HEK293 (cell line): Measurements from ENCODE around the gene BORCS6.
A peak's percentile ranks its signal among the peaks of the same experiment; 100 is the strongest.

Source experiments
- HOXC10 ChIP-seq: sonication (generic); formaldehyde crosslinking; IDR thresholded peaks from 2 replicates; pipeline ENCODE4 v1.8.1; 2023; ENCODE audit warnings: mild to moderate bottlenecking, missing genetic modification reagents
- KLF7 ChIP-seq: fragments of 450-650 bp; formaldehyde crosslinking; IDR thresholded peaks from 2 replicates; pipeline ENCODE4 v1.5.1; 2016; ENCODE audit warnings: missing biosample characterization, missing genetic modification characterization, borderline replicate concordance
- OSR2 ChIP-seq: fragments of 450-650 bp; formaldehyde crosslinking; IDR thresholded peaks from 2 replicates; pipeline ENCODE4 v1.5.1; 2016; ENCODE audit warnings: missing biosample characterization, missing genetic modification characterization
- SP7 ChIP-seq: fragments of 450-650 bp; formaldehyde crosslinking; IDR thresholded peaks from 2 replicates; pipeline ENCODE4 v1.5.1; 2016; ENCODE audit warnings: missing biosample characterization, missing genetic modification characterization
- ZBTB17 ChIP-seq: fragments of 450-650 bp; formaldehyde crosslinking; IDR thresholded peaks from 2 replicates; pipeline ENCODE4 v1.5.1; 2016; ENCODE audit warnings: missing biosample characterization, missing genetic modification characterization
- ZFP69B ChIP-seq: fragments of 450-650 bp; formaldehyde crosslinking; IDR thresholded peaks from 2 replicates; pipeline ENCODE4 v1.5.1; 2016; ENCODE audit warnings: missing biosample characterization, missing genetic modification characterization
- ZNF266 ChIP-seq: fragments of 450-650 bp; formaldehyde crosslinking; IDR thresholded peaks from 2 replicates; pipeline ENCODE4 v1.5.1; 2016; ENCODE audit warnings: missing biosample characterization, missing genetic modification characterization, low read depth
- ZNF335 ChIP-seq: fragments of 450-650 bp; formaldehyde crosslinking; conservative IDR thresholded peaks from 2 replicates; pipeline ENCODE4 v1.5.1; 2016; ENCODE audit warnings: missing biosample characterization, missing genetic modification characterization
- ZNF341 ChIP-seq: fragments of 450-650 bp; formaldehyde crosslinking; IDR thresholded peaks from 2 replicates; pipeline ENCODE4; 2016; ENCODE audit warnings: low read depth, missing biosample characterization, missing genetic modification characterization
- ZNF404 ChIP-seq: fragments of 450-650 bp; formaldehyde crosslinking; IDR thresholded peaks from 2 replicates; pipeline ENCODE4 v1.5.1; 2017; ENCODE audit warnings: missing biosample characterization, missing genetic modification characterization
- ZNF530 ChIP-seq: fragments of 450-650 bp; formaldehyde crosslinking; IDR thresholded peaks from 2 replicates; pipeline ENCODE4 v1.5.1; 2016; ENCODE audit warnings: low read depth, missing biosample characterization, missing genetic modification characterization
- ZNF558 ChIP-seq: fragments of 450-650 bp; formaldehyde crosslinking; IDR thresholded peaks from 2 replicates; pipeline ENCODE4 v1.5.1; 2016; ENCODE audit warnings: missing biosample characterization, missing genetic modification characterization
- ZNF610 ChIP-seq: fragments of 450-650 bp; formaldehyde crosslinking; IDR thresholded peaks from 2 replicates; pipeline ENCODE4 v1.5.1; 2016; ENCODE audit warnings: missing biosample characterization, missing genetic modification characterization, borderline replicate concordance
- ZNF629 ChIP-seq: fragments of 450-650 bp; formaldehyde crosslinking; IDR thresholded peaks from 2 replicates; pipeline ENCODE4 v1.5.1; 2017; ENCODE audit warnings: missing biosample characterization, missing genetic modification characterization
- ZNF654 ChIP-seq: fragments of 450-650 bp; formaldehyde crosslinking; IDR thresholded peaks from 2 replicates; pipeline ENCODE4 v1.5.1; 2016; ENCODE audit warnings: low read depth, missing biosample characterization, missing genetic modification characterization
- ZSCAN30 ChIP-seq: fragments of 450-650 bp; IDR thresholded peaks from 2 replicates; pipeline ENCODE4 v1.5.1; 2018; ENCODE audit warnings: missing biosample characterization, mild to moderate bottlenecking, missing genetic modification characterization, moderate library complexity
- TF ChIP-seq, protein P1 (sequence below): fragments of 450-650 bp; formaldehyde crosslinking; IDR thresholded peaks from 2 replicates; pipeline ENCODE4 v1.5.1; 2016; ENCODE audit warnings: missing biosample characterization, missing genetic modification characterization, low read depth
- TF ChIP-seq, protein P2 (sequence below): fragments of 450-650 bp; formaldehyde crosslinking; IDR thresholded peaks from 2 replicates; pipeline ENCODE4 v1.5.1; 2016; ENCODE audit warnings: missing biosample characterization, missing genetic modification characterization, low read depth
- TF ChIP-seq, protein P3 (sequence below): fragments of 450-650 bp; formaldehyde crosslinking; IDR thresholded peaks from 2 replicates; pipeline ENCODE4 v1.5.1; 2016; ENCODE audit warnings: missing biosample characterization, missing genetic modification characterization
- TF ChIP-seq, protein P4 (sequence below): fragments of 450-650 bp; formaldehyde crosslinking; conservative IDR thresholded peaks from 2 replicates; pipeline ENCODE4 v1.5.1; 2016; ENCODE audit warnings: low read depth, missing biosample characterization, missing genetic modification characterization
- TF ChIP-seq, protein P5 (sequence below): fragments of 450-650 bp; formaldehyde crosslinking; IDR thresholded peaks from 2 replicates; pipeline ENCODE4 v1.5.1; 2016; ENCODE audit warnings: missing biosample characterization, missing genetic modification characterization
- TF ChIP-seq, protein P6 (sequence below): fragments of 450-650 bp; formaldehyde crosslinking; IDR thresholded peaks from 2 replicates; pipeline ENCODE4 v1.5.1; 2016; ENCODE audit warnings: missing biosample characterization, missing genetic modification characterization

BORCS6 gene

DNA sequence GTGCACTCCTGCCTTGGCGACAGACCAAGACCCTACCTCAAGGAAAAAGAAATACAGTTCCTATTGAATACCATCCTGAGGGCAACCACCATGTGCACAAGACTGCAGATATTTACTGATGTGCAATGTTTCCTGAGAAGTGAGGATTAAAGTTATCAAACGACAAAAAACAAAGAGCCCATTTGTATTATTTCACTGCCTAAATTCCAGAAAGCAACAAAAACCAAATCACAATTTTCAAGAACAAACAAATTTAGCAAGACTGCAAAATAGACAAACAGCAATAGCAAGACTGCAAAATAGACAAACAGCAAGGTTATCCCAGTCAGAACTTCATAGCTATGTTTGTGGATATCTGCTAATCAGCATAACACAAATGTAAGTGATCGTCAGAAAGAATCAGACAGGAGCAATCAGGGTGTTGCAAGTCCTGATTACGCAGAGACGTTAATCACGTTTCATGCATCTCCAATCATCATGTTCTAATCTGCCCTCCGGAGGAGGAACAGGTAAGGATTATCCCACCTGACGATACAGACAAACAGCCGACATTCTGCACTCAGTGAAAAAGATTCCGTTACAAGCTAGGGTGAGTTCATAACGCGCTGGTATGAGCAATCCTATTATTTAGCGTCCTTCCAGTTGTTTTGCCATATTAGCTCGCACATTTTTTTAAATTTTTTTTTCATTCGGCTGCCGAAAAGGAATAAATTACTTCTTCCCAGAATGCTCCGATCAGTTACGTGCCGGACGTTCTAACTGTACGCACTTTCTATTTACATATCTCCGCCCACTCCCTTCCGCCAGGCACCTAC, 16.7 kb downstream of the BORCS6 start (continued):
- TF ChIP-seq, protein P1, sequence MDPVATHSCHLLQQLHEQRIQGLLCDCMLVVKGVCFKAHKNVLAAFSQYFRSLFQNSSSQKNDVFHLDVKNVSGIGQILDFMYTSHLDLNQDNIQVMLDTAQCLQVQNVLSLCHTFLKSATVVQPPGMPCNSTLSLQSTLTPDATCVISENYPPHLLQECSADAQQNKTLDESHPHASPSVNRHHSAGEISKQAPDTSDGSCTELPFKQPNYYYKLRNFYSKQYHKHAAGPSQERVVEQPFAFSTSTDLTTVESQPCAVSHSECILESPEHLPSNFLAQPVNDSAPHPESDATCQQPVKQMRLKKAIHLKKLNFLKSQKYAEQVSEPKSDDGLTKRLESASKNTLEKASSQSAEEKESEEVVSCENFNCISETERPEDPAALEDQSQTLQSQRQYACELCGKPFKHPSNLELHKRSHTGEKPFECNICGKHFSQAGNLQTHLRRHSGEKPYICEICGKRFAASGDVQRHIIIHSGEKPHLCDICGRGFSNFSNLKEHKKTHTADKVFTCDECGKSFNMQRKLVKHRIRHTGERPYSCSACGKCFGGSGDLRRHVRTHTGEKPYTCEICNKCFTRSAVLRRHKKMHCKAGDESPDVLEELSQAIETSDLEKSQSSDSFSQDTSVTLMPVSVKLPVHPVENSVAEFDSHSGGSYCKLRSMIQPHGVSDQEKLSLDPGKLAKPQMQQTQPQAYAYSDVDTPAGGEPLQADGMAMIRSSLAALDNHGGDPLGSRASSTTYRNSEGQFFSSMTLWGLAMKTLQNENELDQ (tag by site-specific recombination), result no peak
- TF ChIP-seq, protein P2, sequence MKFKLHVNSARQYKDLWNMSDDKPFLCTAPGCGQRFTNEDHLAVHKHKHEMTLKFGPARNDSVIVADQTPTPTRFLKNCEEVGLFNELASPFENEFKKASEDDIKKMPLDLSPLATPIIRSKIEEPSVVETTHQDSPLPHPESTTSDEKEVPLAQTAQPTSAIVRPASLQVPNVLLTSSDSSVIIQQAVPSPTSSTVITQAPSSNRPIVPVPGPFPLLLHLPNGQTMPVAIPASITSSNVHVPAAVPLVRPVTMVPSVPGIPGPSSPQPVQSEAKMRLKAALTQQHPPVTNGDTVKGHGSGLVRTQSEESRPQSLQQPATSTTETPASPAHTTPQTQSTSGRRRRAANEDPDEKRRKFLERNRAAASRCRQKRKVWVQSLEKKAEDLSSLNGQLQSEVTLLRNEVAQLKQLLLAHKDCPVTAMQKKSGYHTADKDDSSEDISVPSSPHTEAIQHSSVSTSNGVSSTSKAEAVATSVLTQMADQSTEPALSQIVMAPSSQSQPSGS (tag by site-specific recombination), result peak; percentile 56
- peak; percentile 86; the same call in 1 of the 2 replicates for TF ChIP-seq ZSCAN30 (tag by site-specific recombination)
- TF ChIP-seq ZNF610 (tag by site-specific recombination), result peak; percentile 55; the same call in 1 of the 2 replicates
- TF ChIP-seq OSR2 (tag by site-specific recombination), result peak; percentile 39; the same call in 1 of the 2 replicates
- peak; percentile 86; the same call in 1 of the 2 replicates for TF ChIP-seq ZNF558 (tag by site-specific recombination)
- TF ChIP-seq ZNF629 (tag by site-specific recombination), result peak; percentile 98
- 0 out of 2 replicates have a peak, but pooled peaks have one; percentile 2 for TF ChIP-seq ZNF654 (tag by site-specific recombination)
- no peak for TF ChIP-seq ZNF266 (tag by site-specific recombination)
- peak; percentile 84; the same call in 1 of the 2 replicates for TF ChIP-seq ZFP69B
- peak; percentile 61 for TF ChIP-seq ZNF335 (tag by site-specific recombination)
- TF ChIP-seq, protein P3, sequence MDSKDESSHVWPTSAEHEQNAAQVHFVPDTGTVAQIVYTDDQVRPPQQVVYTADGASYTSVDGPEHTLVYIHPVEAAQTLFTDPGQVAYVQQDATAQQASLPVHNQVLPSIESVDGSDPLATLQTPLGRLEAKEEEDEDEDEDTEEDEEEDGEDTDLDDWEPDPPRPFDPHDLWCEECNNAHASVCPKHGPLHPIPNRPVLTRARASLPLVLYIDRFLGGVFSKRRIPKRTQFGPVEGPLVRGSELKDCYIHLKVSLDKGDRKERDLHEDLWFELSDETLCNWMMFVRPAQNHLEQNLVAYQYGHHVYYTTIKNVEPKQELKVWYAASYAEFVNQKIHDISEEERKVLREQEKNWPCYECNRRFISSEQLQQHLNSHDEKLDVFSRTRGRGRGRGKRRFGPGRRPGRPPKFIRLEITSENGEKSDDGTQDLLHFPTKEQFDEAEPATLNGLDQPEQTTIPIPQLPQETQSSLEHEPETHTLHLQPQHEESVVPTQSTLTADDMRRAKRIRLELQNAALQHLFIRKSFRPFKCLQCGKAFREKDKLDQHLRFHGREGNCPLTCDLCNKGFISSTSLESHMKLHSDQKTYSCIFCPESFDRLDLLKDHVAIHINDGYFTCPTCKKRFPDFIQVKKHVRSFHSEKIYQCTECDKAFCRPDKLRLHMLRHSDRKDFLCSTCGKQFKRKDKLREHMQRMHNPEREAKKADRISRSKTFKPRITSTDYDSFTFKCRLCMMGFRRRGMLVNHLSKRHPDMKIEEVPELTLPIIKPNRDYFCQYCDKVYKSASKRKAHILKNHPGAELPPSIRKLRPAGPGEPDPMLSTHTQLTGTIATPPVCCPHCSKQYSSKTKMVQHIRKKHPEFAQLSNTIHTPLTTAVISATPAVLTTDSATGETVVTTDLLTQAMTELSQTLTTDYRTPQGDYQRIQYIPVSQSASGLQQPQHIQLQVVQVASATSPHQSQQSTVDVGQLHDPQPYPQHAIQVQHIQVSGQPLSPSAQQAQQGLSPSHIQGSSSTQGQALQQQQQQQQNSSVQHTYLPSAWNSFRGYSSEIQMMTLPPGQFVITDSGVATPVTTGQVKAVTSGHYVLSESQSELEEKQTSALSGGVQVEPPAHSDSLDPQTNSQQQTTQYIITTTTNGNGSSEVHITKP (tag by site-specific recombination), result peak; percentile 84
- TF ChIP-seq ZNF530, result no peak
- TF ChIP-seq, protein P4, sequence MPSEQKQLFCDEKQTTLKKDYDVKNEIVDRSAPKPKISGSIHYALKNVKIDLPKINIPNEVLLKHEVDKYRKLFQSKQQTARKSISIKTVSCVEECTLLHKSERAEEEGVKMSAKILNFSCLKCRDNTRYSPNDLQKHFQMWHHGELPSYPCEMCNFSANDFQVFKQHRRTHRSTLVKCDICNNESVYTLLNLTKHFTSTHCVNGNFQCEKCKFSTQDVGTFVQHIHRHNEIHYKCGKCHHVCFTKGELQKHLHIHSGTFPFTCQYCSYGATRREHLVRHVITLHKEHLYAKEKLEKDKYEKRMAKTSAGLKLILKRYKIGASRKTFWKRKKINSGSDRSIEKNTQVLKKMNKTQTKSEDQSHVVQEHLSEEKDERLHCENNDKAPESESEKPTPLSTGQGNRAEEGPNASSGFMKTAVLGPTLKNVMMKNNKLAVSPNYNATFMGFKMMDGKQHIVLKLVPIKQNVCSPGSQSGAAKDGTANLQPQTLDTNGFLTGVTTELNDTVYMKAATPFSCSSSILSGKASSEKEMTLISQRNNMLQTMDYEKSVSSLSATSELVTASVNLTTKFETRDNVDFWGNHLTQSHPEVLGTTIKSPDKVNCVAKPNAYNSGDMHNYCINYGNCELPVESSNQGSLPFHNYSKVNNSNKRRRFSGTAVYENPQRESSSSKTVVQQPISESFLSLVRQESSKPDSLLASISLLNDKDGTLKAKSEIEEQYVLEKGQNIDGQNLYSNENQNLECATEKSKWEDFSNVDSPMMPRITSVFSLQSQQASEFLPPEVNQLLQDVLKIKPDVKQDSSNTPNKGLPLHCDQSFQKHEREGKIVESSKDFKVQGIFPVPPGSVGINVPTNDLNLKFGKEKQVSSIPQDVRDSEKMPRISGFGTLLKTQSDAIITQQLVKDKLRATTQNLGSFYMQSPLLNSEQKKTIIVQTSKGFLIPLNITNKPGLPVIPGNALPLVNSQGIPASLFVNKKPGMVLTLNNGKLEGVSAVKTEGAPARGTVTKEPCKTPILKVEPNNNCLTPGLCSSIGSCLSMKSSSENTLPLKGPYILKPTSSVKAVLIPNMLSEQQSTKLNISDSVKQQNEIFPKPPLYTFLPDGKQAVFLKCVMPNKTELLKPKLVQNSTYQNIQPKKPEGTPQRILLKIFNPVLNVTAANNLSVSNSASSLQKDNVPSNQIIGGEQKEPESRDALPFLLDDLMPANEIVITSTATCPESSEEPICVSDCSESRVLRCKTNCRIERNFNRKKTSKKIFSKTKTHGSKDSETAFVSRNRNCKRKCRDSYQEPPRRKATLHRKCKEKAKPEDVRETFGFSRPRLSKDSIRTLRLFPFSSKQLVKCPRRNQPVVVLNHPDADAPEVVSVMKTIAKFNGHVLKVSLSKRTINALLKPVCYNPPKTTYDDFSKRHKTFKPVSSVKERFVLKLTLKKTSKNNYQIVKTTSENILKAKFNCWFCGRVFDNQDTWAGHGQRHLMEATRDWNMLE (tag by site-specific recombination), result 0 out of 2 replicates have a peak, but pooled peaks have one; percentile 17
- peak; percentile 61; the same call in 1 of the 2 replicates for TF ChIP-seq KLF7 (tag by site-specific recombination)
- peak; percentile 69; the same call in 1 of the 2 replicates for TF ChIP-seq ZNF404 (tag by site-specific recombination)
- TF ChIP-seq SP7, result peak; percentile 93
- peak; percentile 100 for TF ChIP-seq ZBTB17 (tag by site-specific recombination)
- TF ChIP-seq, protein P5, sequence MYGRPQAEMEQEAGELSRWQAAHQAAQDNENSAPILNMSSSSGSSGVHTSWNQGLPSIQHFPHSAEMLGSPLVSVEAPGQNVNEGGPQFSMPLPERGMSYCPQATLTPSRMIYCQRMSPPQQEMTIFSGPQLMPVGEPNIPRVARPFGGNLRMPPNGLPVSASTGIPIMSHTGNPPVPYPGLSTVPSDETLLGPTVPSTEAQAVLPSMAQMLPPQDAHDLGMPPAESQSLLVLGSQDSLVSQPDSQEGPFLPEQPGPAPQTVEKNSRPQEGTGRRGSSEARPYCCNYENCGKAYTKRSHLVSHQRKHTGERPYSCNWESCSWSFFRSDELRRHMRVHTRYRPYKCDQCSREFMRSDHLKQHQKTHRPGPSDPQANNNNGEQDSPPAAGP (tag by site-specific recombination), result peak; percentile 83
- TF ChIP-seq ZNF341 (tag by site-specific recombination), result no peak
- no peak for TF ChIP-seq HOXC10 (CRISPR knock-in tag)
- TF ChIP-seq, protein P6, sequence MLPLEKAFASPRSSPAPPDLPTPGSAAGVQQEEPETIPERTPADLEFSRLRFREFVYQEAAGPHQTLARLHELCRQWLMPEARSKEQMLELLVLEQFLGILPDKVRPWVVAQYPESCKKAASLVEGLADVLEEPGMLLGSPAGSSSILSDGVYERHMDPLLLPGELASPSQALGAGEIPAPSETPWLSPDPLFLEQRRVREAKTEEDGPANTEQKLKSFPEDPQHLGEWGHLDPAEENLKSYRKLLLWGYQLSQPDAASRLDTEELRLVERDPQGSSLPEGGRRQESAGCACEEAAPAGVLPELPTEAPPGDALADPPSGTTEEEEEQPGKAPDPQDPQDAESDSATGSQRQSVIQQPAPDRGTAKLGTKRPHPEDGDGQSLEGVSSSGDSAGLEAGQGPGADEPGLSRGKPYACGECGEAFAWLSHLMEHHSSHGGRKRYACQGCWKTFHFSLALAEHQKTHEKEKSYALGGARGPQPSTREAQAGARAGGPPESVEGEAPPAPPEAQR (tag by site-specific recombination), result peak; percentile 95
